ENCODE measurements around the gene TIGD6. TPM values are rescaled to one million over a fixed set of nuclear protein-coding genes. Genes with fewer than 3 reads are reported as not detected.
A peak's percentile ranks its signal among the peaks of the same experiment; 100 is the strongest.

Gene TIGD6
- total RNA-seq, 2 donors from 2014 or later: 2.6 to 3.1 TPM

DNA sequence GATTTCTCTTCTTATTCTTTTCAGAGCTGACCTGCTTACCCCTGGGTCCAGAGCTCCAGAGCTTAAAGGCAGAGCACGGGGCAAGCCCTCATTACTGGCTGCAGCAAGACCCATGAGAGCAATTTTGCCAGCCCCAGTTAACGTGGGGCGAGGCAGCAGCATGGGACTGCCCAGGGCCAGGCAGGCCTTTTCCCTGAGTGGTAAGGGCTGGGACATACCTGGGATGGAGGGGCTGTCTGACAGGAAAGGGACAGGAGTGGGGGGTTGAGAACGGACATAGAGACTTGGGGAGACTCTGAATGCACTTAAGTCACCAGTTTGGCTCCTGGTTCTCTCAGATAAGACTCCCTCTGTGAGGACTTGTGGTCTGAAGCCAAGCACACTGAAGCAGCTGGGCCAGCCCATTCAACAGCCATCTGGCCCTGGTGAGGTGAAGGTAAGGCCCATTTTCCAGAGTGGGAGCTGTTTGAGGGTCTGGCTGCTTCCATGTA is 26.3 kb upstream of the TIGD6 start:
- Mint-ChIP-seq H3K4me1 (ENCODE audit: low read depth) (peaks cover 7% of the 10 kb centered on the region), H3K36me3 (ENCODE audit: insufficient read depth in 2 of 2) (peaks cover 3 to 15% of the 10 kb centered on the region in 2 donors), H3K4me3 (no peak overlapping the region), H3K27me3 (ENCODE audit: low read depth) (no peaks in the 10 kb centered on the region), H3K27ac (no peak overlapping the region), H3K9me3 (no peaks in the 10 kb centered on the region)
- ATAC-seq (replicated peaks in 1 of 2): no peak
- DNase-seq: no peak

DNA sequence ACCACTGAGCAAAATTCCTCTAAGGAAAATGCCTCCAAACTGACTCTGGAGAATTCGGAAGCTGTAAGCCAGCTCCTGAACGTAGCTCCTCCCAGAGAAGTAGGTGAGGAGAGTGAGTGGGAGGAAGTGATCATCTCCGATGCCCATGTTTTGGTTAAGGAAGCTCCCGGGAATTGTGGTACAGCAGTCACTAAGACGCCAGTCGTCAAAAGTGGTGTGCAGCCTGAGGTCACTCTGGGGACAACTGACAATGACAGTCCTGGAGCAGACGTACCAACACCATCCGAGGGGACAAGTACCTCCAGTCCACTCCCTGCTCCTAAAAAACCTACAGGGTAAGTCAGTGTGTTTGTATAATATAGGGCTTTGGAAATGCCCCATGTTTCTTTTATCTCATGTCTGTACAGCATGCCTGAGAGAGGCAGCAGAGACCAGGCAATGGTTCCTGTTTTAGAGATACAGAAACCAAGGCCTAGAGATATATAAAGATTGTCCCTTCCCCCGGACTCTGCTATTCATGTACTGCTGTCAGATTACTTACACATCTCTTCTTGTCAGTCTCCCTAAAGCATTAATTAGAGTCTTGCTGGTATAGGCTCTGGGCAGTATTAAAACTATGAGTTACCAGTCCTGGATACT is 24.0 kb upstream of the TIGD6 start:
- peaks cover 5 to 22% of the 10 kb centered on the region in 2 donors for H3K36me3 Mint-ChIP-seq (ENCODE audit: insufficient read depth in 2 of 2)
- H3K4me1 Mint-ChIP-seq (ENCODE audit: low read depth): peaks cover 11% of the 10 kb centered on the region
- no peak for ATAC-seq (replicated peaks in 1 of 2)
- no peaks in the 10 kb centered on the region for H3K27me3 Mint-ChIP-seq (ENCODE audit: low read depth)
- no peak overlapping the region for H3K4me3 Mint-ChIP-seq
- DNase-seq: no peak
- no peak overlapping the region for H3K27ac Mint-ChIP-seq
- no peaks in the 10 kb centered on the region for H3K9me3 Mint-ChIP-seq

DNA sequence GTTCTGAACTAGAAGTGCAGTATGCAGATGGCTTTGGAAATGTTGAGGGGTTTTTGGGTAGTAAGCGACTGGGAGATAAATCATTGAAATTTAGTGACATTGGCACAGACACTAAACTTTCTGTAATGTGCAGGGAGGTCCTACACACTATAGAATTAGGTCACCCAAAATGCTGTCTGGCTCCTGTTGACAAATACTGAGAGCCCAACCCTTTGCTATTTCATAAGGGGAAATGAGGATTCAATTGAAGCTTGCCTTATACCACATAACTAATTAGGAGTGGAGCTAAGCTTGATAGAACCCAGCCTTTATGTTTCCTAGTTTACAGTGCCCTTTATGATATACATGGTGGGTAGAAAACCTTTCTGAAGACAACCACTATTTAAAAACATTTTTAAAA is 22.7 kb upstream of the TIGD6 start:
- peaks cover 7 to 33% of the 10 kb centered on the region in 2 donors for H3K36me3 Mint-ChIP-seq (ENCODE audit: insufficient read depth in 2 of 2)
- DNase-seq: no peak
- no peak overlapping the region for H3K4me3 Mint-ChIP-seq
- H3K4me1 Mint-ChIP-seq (ENCODE audit: low read depth): peaks cover 11% of the 10 kb centered on the region
- H3K9me3 Mint-ChIP-seq: no peaks in the 10 kb centered on the region
- ATAC-seq (replicated peaks in 1 of 2): no peak
- H3K27me3 Mint-ChIP-seq (ENCODE audit: low read depth): no peaks in the 10 kb centered on the region
- no peak overlapping the region for H3K27ac Mint-ChIP-seq

DNA sequence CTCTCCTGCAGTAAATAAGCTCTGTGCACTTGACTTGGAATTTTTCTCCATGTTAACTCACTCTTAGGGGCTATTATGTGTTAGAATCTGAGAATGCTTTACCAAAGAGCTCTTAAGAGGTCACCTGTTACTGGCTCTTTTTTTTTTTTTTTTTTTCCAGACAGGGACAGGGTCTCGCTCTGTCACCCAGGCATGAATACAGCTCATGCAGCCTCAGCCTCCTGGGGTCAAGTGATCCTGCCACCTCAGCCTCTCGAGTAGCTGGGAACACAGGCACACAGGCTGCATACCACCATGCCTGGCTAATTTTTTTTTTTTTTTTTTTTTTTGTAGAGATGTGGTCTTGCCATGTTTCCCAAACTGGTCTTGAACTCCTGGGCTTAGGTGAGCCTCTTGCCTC is 22.2 kb upstream of the TIGD6 start:
- Mint-ChIP-seq H3K9me3 (no peaks in the 10 kb centered on the region), H3K36me3 (ENCODE audit: insufficient read depth in 2 of 2) (peaks cover 4 to 32% of the 10 kb centered on the region in 2 donors), H3K4me1 (ENCODE audit: low read depth) (peaks cover 11% of the 10 kb centered on the region), H3K27me3 (ENCODE audit: low read depth) (no peaks in the 10 kb centered on the region), H3K27ac (no peak overlapping the region), H3K4me3 (no peak overlapping the region)
- no peak for ATAC-seq (replicated peaks in 1 of 2)
- no peak for DNase-seq

DNA sequence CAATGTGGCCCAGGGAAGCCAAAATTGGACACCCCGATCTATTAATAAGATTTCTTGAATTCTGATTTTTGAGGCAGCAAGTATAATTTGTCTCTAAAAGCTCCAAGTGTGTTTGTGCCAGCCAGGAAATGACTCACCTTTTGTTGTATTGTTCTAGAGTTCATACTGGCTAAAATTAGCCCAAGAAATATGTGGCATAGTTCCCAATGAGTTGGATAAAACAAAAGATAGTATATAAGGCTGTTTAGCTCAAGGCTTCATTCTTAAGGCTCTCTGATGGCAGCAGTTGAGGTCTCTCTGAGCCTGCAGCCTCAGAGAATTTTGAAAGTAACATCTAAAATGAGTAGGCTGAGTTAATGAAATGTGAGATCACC is 21.7 kb upstream of the TIGD6 start:
- no peaks in the 10 kb centered on the region for H3K9me3 Mint-ChIP-seq

DNA sequence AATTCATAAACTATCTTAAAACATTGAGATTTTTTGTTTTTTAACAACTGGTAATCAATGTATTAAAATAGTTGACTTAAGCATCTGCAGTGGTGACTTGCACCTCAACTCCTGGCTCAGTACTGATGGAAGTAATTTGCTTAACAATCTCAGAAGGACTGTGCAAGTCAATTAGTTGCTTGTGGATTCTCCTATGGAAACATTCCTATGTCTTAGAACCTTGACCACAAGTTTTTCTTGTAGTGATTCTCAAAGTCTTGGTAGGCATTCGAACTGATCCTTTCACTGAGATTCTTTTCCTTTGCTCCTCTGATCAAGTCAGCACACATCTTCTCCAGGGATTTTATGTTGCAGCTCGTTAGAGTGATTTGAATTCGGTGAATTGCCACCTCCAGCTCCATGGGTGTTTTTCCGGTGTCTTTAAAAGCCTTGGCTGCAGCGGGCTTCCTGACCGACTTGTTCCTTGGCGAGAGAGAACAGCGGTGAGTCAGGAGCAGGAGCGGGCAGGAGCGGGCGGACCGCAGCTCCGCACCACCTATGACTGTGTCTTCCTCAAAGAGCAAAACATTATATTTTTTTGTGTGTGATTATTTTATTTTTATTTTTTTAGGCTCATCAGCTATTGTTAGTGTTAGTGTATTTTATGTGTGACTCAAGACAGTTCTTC is 21.2 kb upstream of the TIGD6 start:
- no peaks in the 10 kb centered on the region for H3K9me3 Mint-ChIP-seq
- H3K4me1 Mint-ChIP-seq (ENCODE audit: low read depth): peaks cover 11% of the 10 kb centered on the region
- no peak for DNase-seq
- no peak for ATAC-seq (replicated peaks in 1 of 2)
- peaks cover 4 to 36% of the 10 kb centered on the region in 2 donors for H3K36me3 Mint-ChIP-seq (ENCODE audit: insufficient read depth in 2 of 2)
- H3K4me3 Mint-ChIP-seq: no peak overlapping the region
- H3K27me3 Mint-ChIP-seq (ENCODE audit: low read depth): no peaks in the 10 kb centered on the region
- H3K27ac Mint-ChIP-seq: peak overlapping the region; percentile 48

More for the DNA sequence above, 21.7 kb upstream of the TIGD6 start:
- Mint-ChIP-seq H3K27me3 (ENCODE audit: low read depth) (no peaks in the 10 kb centered on the region), H3K4me1 (ENCODE audit: low read depth) (peaks cover 11% of the 10 kb centered on the region), H3K4me3 (no peak overlapping the region), H3K27ac (peak overlapping the region; percentile 48), H3K36me3 (ENCODE audit: insufficient read depth in 2 of 2) (peaks cover 4 to 32% of the 10 kb centered on the region in 2 donors)
- DNase-seq (no peak), ATAC-seq (replicated peaks in 1 of 2) (no peak)

DNA sequence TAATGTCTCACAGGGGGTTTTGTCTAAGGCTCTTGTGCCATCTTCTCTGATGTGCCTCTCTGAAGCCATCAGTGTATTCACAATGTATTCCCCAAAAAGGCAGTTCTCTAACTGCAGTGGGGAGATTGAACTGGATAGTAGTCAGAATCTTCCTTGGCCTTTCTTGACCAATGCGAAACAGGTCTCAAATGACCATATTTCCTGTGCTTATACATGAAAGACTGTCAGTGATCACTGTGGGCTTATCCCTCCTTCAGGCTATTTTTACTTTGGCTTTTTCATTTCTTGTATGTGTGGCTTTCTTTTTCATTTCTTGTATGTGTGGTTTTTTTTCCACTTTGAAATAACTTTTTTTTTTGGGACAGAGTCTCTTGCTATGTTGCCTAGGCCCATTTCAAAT is 19.8 kb upstream of the TIGD6 start:
- H3K9me3 Mint-ChIP-seq: no peaks in the 10 kb centered on the region
- H3K4me1 Mint-ChIP-seq (ENCODE audit: low read depth): peaks cover 11% of the 10 kb centered on the region
- peak in 1 of 2 donors; percentile 17 for ATAC-seq (replicated peaks in 1 of 2)
- H3K27ac Mint-ChIP-seq: peak overlapping the region; percentile 96
- H3K27me3 Mint-ChIP-seq (ENCODE audit: low read depth): no peaks in the 10 kb centered on the region
- H3K4me3 Mint-ChIP-seq: no peak overlapping the region
- no peak for DNase-seq
- H3K36me3 Mint-ChIP-seq (ENCODE audit: insufficient read depth in 2 of 2): peaks cover 9 to 43% of the 10 kb centered on the region in 2 donors

DNA sequence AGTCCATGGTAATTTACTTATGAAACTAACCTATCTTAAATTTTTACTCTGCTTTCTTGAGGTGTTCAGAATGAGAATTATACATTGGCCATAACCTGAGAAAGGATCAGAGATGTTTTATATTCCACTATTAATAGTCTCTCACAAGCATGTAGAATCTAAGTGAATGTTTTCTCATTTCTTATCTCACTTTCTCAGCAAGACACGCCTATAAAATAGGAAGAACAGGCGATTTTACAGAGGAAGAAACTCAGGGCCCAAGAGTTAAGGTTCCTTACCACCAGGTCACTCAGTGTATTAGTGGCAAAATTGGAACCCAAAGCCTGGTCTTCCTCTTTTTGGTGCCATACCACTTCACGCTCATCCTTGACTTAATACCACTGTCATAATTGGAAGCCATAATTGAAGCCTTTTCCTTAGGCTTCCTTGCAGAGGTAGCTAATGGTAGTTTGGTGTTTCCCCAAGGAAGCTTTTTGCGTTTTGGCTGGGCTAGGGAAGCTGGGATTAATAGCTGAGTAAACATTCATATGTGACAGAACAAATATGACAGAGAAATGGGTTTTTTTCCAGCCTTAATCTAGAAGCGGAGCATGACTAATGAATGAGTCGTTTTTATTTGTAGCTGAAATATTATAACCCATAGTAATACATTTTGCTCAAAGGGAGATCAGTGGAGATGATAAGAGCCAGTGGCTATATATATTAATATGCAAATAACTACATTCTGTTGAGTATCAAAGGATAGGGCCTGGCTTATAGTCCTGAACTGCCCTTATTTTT is 17.0 kb upstream of the TIGD6 start:
- H3K27ac Mint-ChIP-seq: peak overlapping the region; percentile 65
- peaks cover 15 to 59% of the 10 kb centered on the region in 2 donors for H3K36me3 Mint-ChIP-seq (ENCODE audit: insufficient read depth in 2 of 2)
- no peaks in the 10 kb centered on the region for H3K27me3 Mint-ChIP-seq (ENCODE audit: low read depth)
- no peak for ATAC-seq (replicated peaks in 1 of 2)
- H3K4me3 Mint-ChIP-seq: no peak overlapping the region
- DNase-seq: no peak
- peaks cover 11% of the 10 kb centered on the region for H3K4me1 Mint-ChIP-seq (ENCODE audit: low read depth)
- H3K9me3 Mint-ChIP-seq: no peaks in the 10 kb centered on the region

DNA sequence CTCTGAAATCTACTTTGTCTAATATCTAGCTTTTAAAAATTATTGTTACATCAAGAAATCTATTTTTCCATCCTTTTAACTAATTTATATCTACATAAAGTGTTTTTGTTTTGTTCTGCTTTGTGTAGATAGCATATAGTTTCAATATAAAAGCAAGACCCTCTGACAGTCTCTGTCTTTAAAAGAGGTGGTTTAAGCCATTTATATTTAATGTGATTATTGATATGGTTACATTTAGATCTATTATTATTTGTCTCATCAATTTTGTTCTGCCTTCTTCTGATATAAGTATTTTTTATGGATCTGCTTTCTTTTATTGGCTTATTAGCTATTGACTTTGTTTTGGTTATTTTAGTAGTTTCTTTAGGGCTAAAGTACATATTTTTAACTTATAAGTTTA is 16.1 kb upstream of the TIGD6 start:
- H3K4me1 Mint-ChIP-seq (ENCODE audit: low read depth): peaks cover 2% of the 10 kb centered on the region
- H3K36me3 Mint-ChIP-seq (ENCODE audit: insufficient read depth in 2 of 2): peaks cover 15 to 56% of the 10 kb centered on the region in 2 donors
- DNase-seq: no peak
- H3K27ac Mint-ChIP-seq: no peak overlapping the region
- no peak overlapping the region for H3K4me3 Mint-ChIP-seq
- no peaks in the 10 kb centered on the region for H3K27me3 Mint-ChIP-seq (ENCODE audit: low read depth)
- no peak for ATAC-seq (replicated peaks in 1 of 2)
- no peaks in the 10 kb centered on the region for H3K9me3 Mint-ChIP-seq

DNA sequence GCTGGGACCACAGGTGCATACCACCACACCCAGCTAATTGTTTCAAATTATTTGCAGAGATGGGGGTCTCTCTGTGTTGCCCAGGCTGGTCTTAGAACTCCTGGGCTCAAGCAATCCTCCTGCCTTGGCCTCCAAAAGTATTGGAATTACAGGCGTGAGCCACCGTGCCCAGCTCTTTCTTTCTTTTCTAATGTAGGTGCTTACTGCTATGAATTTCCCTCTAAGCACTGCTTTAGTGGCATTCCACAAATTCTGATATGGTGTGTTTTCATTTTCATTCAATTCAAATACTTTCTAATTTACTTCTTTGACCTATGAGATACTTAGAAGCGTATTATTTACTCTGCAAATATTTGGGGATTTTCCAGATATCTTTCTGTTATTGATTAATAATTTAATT is 15.0 kb upstream of the TIGD6 start:
- H3K27me3 Mint-ChIP-seq (ENCODE audit: low read depth): no peaks in the 10 kb centered on the region
- no peak overlapping the region for H3K4me3 Mint-ChIP-seq
- DNase-seq (no peak), ATAC-seq (replicated peaks in 1 of 2) (no peak)
- no peaks in the 10 kb centered on the region for H3K9me3 Mint-ChIP-seq
- peaks cover 14 to 53% of the 10 kb centered on the region in 2 donors for H3K36me3 Mint-ChIP-seq (ENCODE audit: insufficient read depth in 2 of 2)
- H3K27ac Mint-ChIP-seq: no peak overlapping the region
- no peaks in the 10 kb centered on the region for H3K4me1 Mint-ChIP-seq (ENCODE audit: low read depth)

DNA sequence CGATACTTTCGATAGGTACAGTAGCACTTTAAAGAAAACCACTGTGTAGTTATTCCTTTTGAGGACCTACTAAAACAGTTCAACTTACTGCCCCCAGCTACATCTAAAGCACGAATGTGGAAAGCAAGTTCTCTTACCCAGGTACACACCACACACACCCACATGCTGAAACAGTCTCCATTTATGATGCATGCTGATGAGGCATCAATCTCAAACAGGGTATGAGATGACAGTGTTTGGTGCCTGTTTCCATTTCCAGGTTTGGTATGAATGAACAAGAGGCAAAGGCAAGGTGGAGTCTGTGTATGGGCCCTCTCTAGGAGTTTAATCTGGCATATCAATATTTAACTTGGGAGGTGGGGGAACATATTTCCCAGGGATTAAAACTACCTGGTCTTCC is 14.0 kb upstream of the TIGD6 start:
- ATAC-seq (replicated peaks in 1 of 2) (peak; percentile 76 to 94), DNase-seq (peak; percentile 1 to 12)
- Mint-ChIP-seq H3K27ac (no peak overlapping the region), H3K4me1 (ENCODE audit: low read depth) (no peaks in the 10 kb centered on the region), H3K4me3 (no peak overlapping the region), H3K36me3 (ENCODE audit: insufficient read depth in 2 of 2) (peaks cover 12 to 55% of the 10 kb centered on the region in 2 donors), H3K9me3 (no peaks in the 10 kb centered on the region), H3K27me3 (ENCODE audit: low read depth) (no peaks in the 10 kb centered on the region)

DNA sequence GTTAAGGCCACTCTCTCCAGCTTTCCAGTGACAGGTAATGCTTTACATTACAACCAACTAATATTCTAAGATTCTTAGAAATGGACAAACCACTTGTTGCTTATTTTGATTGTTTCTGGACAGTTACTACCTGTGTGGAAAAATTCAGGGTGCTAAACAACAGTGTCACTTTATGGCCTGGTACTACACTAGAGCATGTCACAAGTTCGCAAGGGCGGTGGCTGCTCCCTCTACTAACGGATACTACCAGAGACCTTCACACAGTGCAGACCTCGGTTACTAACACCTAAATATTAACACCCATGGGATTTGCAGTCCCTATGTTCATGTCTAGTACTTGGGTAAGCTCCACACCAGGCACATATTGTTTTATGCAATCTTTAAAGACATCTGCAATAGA is 13.5 kb upstream of the TIGD6 start:
- no peak for DNase-seq
- H3K9me3 Mint-ChIP-seq: no peaks in the 10 kb centered on the region
- ATAC-seq (replicated peaks in 1 of 2): no peak
- peaks cover 11 to 50% of the 10 kb centered on the region in 2 donors for H3K36me3 Mint-ChIP-seq (ENCODE audit: insufficient read depth in 2 of 2)
- H3K4me3 Mint-ChIP-seq: no peak overlapping the region
- H3K4me1 Mint-ChIP-seq (ENCODE audit: low read depth): no peaks in the 10 kb centered on the region
- H3K27me3 Mint-ChIP-seq (ENCODE audit: low read depth): no peaks in the 10 kb centered on the region
- no peak overlapping the region for H3K27ac Mint-ChIP-seq

DNA sequence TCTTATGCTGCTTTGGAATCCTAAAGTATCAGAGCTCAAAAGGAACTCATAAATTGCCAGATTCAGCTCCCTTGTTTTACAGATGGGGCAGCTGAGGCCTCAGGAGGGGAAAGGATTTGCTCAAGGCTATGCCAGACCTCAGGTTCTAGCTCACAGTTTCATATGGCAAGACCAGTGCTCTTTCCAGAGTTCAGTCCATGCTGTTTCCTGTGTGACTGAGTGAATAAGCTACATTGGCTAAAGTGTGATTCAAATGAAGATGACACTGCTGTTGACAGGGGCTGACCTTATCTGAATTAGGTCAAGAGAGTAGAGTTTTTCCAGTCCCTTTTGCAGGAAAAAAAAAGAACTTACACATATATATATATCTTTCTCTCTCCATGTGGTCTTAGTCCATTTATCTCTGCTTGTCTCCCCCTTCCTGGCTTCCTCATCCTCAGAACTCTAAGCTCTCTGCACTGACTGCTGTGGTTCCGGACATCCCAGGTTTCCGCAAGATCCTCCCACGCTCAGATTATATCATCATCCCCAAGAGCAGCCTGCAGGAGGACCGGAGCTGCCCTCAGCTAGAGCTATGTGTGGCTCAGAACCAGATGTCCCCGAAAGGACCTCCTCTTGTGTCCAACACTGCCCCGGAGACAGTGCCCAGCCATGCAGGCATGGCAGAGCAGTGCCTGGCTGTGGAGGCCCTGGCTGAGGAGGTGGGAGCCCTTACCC is 9.4 kb upstream of the TIGD6 start:
- Mint-ChIP-seq H3K27me3 (ENCODE audit: low read depth) (no peaks in the 10 kb centered on the region), H3K36me3 (ENCODE audit: insufficient read depth in 2 of 2) (peaks cover 9 to 32% of the 10 kb centered on the region in 2 donors), H3K4me3 (no peak overlapping the region), H3K4me1 (ENCODE audit: low read depth) (peaks cover 2% of the 10 kb centered on the region), H3K27ac (peak overlapping the region; percentile 34), H3K9me3 (no peaks in the 10 kb centered on the region)
- ATAC-seq (replicated peaks in 1 of 2): peak in 1 of 2 donors; percentile 44
- DNase-seq: no peak
